GM10847 (cell line): ENCODE data around the gene CDK5RAP2.

Experiments
- POLR2A ChIP-seq: IDR thresholded peaks from 2 replicates; pipeline ENCODE4 v1.6.1; 2011; ENCODE audit not compliant: insufficient read length; ENCODE audit errors: extremely low read depth

CDK5RAP2 gene

GRCh38 chr9:120416781-120417427 is 163.1 kb downstream of the CDK5RAP2 start:
- no peak for TF ChIP-seq POLR2A

GRCh38 chr9:120413121-120414048 is 166.6 kb downstream of the CDK5RAP2 start:
- no peak for TF ChIP-seq POLR2A

GRCh38 chr9:120412425-120412951 is 167.5 kb downstream of the CDK5RAP2 start:
- TF ChIP-seq POLR2A = no peak

- no peak for TF ChIP-seq POLR2A
Measured at GRCh38 chr9:120411862-120412424, 168.0 kb downstream of the CDK5RAP2 start.

- TF ChIP-seq POLR2A = no peak
Measured at GRCh38 chr9:120410925-120411501, 169.0 kb downstream of the CDK5RAP2 start.

GRCh38 chr9:120408680-120409258 is 171.2 kb downstream of the CDK5RAP2 start:
- no peak for TF ChIP-seq POLR2A

- TF ChIP-seq POLR2A = no peak
Measured at GRCh38 chr9:120405860-120406259, 174.1 kb downstream of the CDK5RAP2 start.

- no peak for TF ChIP-seq POLR2A
Measured at GRCh38 chr9:120405134-120405533, 174.8 kb downstream of the CDK5RAP2 start.

- TF ChIP-seq POLR2A = no peak
Measured at GRCh38 chr9:120403543-120403856, 176.5 kb downstream of the CDK5RAP2 start.

- no peak for TF ChIP-seq POLR2A
Measured at GRCh38 chr9:120402741-120403542, 177.0 kb downstream of the CDK5RAP2 start.

GRCh38 chr9:120399940-120400339 is 180.0 kb downstream of the CDK5RAP2 start:
- TF ChIP-seq POLR2A = no peak

- no peak for TF ChIP-seq POLR2A
Measured at GRCh38 chr9:120398286-120398685, 181.7 kb downstream of the CDK5RAP2 start.

GRCh38 chr9:120397453-120397852 is 182.5 kb downstream of the CDK5RAP2 start:
- TF ChIP-seq POLR2A = no peak

- no peak for TF ChIP-seq POLR2A
Measured at GRCh38 chr9:120396931-120397330, 183.0 kb downstream of the CDK5RAP2 start.

- no peak for TF ChIP-seq POLR2A
Measured at GRCh38 chr9:120396418-120396817, 183.5 kb downstream of the CDK5RAP2 start.

GRCh38 chr9:120395376-120395775 is 184.6 kb downstream of the CDK5RAP2 start:
- TF ChIP-seq POLR2A = no peak
